OCI-LY3 (cell line): ENCODE data around the gene GPR6.

Source experiments
- H2AFZ ChIP-seq: fragments of 200-600, 300-600 bp; shearing (Covaris generic); 2 replicates; pipeline ENCODE4 v1.6.0; 2014; ENCODE audit warnings: antibody characterized with exemption, low read depth, low read length
- H3K27ac ChIP-seq: fragments of 200-600, 300-600 bp; sonication (generic); 2 replicates; pipeline ENCODE4 v1.5.1; 2014; ENCODE audit warnings: mild to moderate bottlenecking, low read length, moderate library complexity, mixed read lengths
- H3K27me3 ChIP-seq: fragments of 200-600, 300-600 bp; sonication (generic); 2 replicates; pipeline ENCODE4 v1.6.1; 2014; ENCODE audit warnings: low read depth, low read length, mixed read lengths
- H3K36me3 ChIP-seq: fragments of 200-600, 300-600 bp; sonication (generic); replicated peaks from 2 replicates; pipeline ENCODE3; 2014; ENCODE audit warnings: low read depth, low read length, mixed read lengths
- H3K4me1 ChIP-seq: fragments of 300-600, 200-600 bp; sonication (generic); 2 replicates; pipeline ENCODE4 v1.6.1; 2014; ENCODE audit warnings: low read length, mixed read lengths
- H3K4me2 ChIP-seq: fragments of 200-600, 300-600 bp; sonication (generic); 2 replicates; pipeline ENCODE4 v1.6.1; 2014; ENCODE audit warnings: low read length, mixed read lengths
- H3K4me3 ChIP-seq: fragments of 300-600, 200-600 bp; sonication (generic); 2 replicates; pipeline ENCODE4 v1.5.1; 2014; ENCODE audit warnings: antibody characterized with exemption, mild to moderate bottlenecking, low read length, moderate library complexity
- H3K79me2 ChIP-seq: fragments of 300-600, 200-600 bp; shearing (Covaris generic); 2 replicates; pipeline ENCODE4 v1.6.1; 2014; ENCODE audit warnings: mild to moderate bottlenecking, low read length, mixed read lengths
- H3K9ac ChIP-seq: fragments of 300-600, 200-600 bp; shearing (Covaris generic); 2 replicates; pipeline ENCODE4 v1.6.0; 2014; ENCODE audit warnings: mild to moderate bottlenecking, low read length, moderate library complexity
- H3K9me3 ChIP-seq: fragments of 200-600, 300-600 bp; shearing (Covaris generic); 2 replicates; pipeline ENCODE4 v1.6.1; 2014; ENCODE audit warnings: low read length, mixed read lengths; ENCODE audit not compliant: insufficient read depth
- H4K20me1 ChIP-seq: fragments of 200-600, 300-600 bp; sonication (generic); 2 replicates; pipeline ENCODE4 v1.6.1; 2016; ENCODE audit warnings: low read length, mixed read lengths; ENCODE audit not compliant: insufficient read depth
- EZH2phosphoT487 ChIP-seq: fragments of 200-600 bp; shearing (Covaris generic); IDR thresholded peaks from 2 replicates; pipeline ENCODE4 v1.6.1; 2018; ENCODE audit warnings: antibody characterized with exemption, mixed run types, low read depth
- TF ChIP-seq, protein P1 (sequence below): fragments of 200-600, 300-600 bp; sonication (generic); IDR thresholded peaks from 2 replicates; pipeline ENCODE4 v1.5.1; 2014; ENCODE audit warnings: antibody characterized with exemption, low read length, low read depth

Gene GPR6

DNA sequence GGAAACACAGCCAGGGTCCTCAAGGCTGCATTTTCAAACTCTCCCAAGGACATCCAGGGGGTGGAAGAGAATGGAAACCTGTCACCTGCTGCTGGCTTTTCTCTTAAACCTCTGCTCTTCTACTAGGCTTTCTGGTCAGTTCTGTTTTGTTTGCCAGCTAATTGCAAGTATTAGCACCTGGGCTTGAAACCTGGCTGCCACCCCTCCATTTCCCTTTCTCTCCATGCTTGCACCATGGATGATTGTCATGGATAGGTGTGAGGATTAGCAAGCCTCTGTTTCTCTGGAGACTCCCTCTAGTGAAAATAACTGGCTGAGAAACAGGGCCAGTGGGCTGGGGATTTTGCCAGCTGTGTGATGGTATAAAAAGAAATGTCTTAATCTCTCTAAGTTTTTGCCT, 33.0 kb upstream of the GPR6 start:
- no peak overlapping the region for H3K9ac ChIP-seq
- H3K4me2 ChIP-seq = no peak overlapping the region
- H3K4me1 ChIP-seq = no peaks in the 10 kb centered on the region
- no peak overlapping the region for H2AFZ ChIP-seq
- no peak for TF ChIP-seq EZH2phosphoT487
- TF ChIP-seq, protein P1, sequence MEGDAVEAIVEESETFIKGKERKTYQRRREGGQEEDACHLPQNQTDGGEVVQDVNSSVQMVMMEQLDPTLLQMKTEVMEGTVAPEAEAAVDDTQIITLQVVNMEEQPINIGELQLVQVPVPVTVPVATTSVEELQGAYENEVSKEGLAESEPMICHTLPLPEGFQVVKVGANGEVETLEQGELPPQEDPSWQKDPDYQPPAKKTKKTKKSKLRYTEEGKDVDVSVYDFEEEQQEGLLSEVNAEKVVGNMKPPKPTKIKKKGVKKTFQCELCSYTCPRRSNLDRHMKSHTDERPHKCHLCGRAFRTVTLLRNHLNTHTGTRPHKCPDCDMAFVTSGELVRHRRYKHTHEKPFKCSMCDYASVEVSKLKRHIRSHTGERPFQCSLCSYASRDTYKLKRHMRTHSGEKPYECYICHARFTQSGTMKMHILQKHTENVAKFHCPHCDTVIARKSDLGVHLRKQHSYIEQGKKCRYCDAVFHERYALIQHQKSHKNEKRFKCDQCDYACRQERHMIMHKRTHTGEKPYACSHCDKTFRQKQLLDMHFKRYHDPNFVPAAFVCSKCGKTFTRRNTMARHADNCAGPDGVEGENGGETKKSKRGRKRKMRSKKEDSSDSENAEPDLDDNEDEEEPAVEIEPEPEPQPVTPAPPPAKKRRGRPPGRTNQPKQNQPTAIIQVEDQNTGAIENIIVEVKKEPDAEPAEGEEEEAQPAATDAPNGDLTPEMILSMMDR = no peak
- H4K20me1 ChIP-seq = no peaks in the 10 kb centered on the region
- no peak overlapping the region for H3K27ac ChIP-seq
- H3K36me3 ChIP-seq = no peaks in the 10 kb centered on the region
- H3K79me2 ChIP-seq = no peaks in the 10 kb centered on the region
- no peaks in the 10 kb centered on the region for H3K9me3 ChIP-seq
- H3K4me3 ChIP-seq = no peak overlapping the region
- H3K27me3 ChIP-seq = no peaks in the 10 kb centered on the region

DNA sequence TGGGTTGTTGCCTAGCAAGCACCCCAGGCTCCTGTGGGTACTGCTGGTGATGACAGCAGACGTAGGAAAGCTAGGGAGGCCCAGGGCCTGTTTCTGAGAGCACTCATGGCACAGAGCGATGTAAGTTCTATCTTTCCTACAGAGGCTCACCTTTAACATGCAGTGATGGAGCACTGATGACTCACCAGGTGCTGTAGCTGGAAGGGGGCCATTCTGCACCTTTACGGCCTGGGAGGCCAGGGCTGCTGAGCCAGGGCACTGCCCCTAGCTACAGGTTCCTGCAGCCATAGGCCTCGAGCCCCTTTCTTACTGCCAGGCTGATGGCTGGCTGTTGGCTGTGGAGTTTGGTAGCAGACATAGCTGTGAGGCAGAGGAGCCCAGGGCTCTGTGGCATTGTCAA, 31.1 kb upstream of the GPR6 start:
- Histone ChIP-seq H3K36me3 (no peaks in the 10 kb centered on the region), H3K4me2 (no peak overlapping the region)
- TF ChIP-seq, protein P1 = no peak
- TF ChIP-seq EZH2phosphoT487 = no peak

DNA sequence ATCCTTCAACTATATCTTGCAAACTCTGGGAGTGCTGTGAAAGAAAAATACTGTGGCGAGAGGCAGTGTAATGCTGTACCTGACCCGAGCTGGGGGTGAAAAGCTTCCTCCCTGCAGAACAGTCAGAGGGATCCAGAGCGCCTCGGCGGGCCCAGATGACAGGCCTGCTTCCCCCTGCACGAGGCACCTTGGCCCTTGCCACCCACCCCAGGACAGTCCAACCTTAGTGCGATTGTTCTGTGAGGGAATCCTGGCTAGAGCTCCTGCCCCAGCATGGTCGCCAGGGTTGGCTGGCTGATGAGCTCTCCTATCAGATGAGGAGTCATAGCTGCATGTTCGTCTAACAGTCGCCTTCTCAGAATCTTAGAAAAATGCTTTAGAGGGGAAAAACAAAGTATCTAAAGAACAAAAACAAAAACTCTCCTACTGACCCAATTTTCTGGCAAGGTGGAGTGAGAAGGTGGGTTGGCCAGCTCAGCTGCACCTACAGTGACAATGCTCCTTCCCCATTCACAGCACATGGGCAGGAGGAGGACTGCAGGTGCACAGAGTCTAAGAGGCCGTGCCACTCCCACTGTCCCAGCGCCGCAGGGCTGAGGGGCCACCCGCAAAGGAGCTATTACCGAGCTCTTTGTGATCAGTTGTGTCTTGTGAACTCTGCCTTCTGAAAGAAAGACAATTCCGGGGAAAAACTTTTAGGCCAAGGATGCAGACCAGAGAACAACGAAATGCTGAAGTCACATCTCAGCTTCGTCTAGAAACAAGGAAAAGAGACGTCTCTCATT, 28.6 kb upstream of the GPR6 start:
- Histone ChIP-seq H3K4me1 (no peaks in the 10 kb centered on the region), H3K9me3 (no peaks in the 10 kb centered on the region), H3K27me3 (no peaks in the 10 kb centered on the region), H3K4me2 (no peak overlapping the region), H4K20me1 (no peaks in the 10 kb centered on the region), H3K79me2 (no peaks in the 10 kb centered on the region), H3K36me3 (no peaks in the 10 kb centered on the region), H3K9ac (no peak overlapping the region), H3K4me3 (no peak overlapping the region), H3K27ac (no peak overlapping the region), H2AFZ (no peak overlapping the region)
- TF ChIP-seq, protein P1 = no peak
- TF ChIP-seq EZH2phosphoT487 = no peak

More for the DNA sequence above, 31.1 kb upstream of the GPR6 start:
- Histone ChIP-seq H3K9ac (no peak overlapping the region), H3K9me3 (no peaks in the 10 kb centered on the region), H3K4me3 (no peak overlapping the region), H4K20me1 (no peaks in the 10 kb centered on the region), H2AFZ (no peak overlapping the region), H3K27ac (no peak overlapping the region), H3K4me1 (no peaks in the 10 kb centered on the region), H3K27me3 (no peaks in the 10 kb centered on the region), H3K79me2 (no peaks in the 10 kb centered on the region)

DNA sequence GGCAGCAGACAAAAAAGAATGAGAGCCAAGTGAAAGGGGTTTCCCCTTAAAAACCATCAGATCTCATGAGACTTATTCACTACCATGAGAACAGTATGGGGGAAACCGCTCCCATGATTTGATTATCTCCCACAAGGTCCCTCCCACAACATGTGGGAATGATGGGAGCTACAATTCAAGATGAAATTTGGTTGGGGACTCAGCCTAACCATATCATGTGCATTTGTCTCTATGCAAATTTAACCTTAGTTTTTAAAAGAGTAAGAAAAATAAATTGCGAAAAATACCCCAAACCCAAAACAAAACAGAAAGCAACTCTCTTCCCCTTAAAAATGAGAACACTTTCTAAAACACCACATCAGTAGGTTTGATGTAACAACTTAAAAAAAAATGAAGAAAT, 22.6 kb upstream of the GPR6 start:
- no peaks in the 10 kb centered on the region for H3K27me3 ChIP-seq
- H3K27ac ChIP-seq = no peak overlapping the region
- no peak overlapping the region for H2AFZ ChIP-seq
- H3K79me2 ChIP-seq = no peaks in the 10 kb centered on the region
- H3K36me3 ChIP-seq = no peaks in the 10 kb centered on the region
- no peaks in the 10 kb centered on the region for H3K9me3 ChIP-seq
- TF ChIP-seq, protein P1 = no peak
- TF ChIP-seq EZH2phosphoT487 = no peak
- no peak overlapping the region for H3K4me2 ChIP-seq
- no peak overlapping the region for H3K4me3 ChIP-seq
- no peaks in the 10 kb centered on the region for H4K20me1 ChIP-seq
- H3K9ac ChIP-seq = no peak overlapping the region
- no peaks in the 10 kb centered on the region for H3K4me1 ChIP-seq
